DND-41 (cell line): Measurements from ENCODE around the gene ZNF133.

ENCODE experiments used
- CTCF ChIP-seq: IDR thresholded peaks from 2 replicates; pipeline ENCODE4 v1.5.1; 2012; ENCODE audit warnings: borderline replicate concordance, low read length, moderate library complexity, mild to moderate bottlenecking; ENCODE audit not compliant: poor library complexity, severe bottlenecking; ENCODE audit errors: extremely low read depth
- EZH2 ChIP-seq: IDR thresholded peaks from 3 replicates; pipeline ENCODE4 v1.6.1; 2012; ENCODE audit warnings: borderline replicate concordance, low read depth, mild to moderate bottlenecking, moderate library complexity, low read length, inconsistent platforms; ENCODE audit not compliant: severe bottlenecking

- TF ChIP-seq CTCF (peak; percentile 25), EZH2 (no peak)
Observed at GRCh38 chr20:18287915-18288748, at the start of gene ZNF133.
